Measurements from ENCODE around the gene LRMDA. TPM values are rescaled to one million over a fixed set of nuclear protein-coding genes. Genes with fewer than 3 reads are reported as not detected.

The LRMDA gene
- total RNA-seq, 2 experiments from 2014 or later, result not detected

DNA sequence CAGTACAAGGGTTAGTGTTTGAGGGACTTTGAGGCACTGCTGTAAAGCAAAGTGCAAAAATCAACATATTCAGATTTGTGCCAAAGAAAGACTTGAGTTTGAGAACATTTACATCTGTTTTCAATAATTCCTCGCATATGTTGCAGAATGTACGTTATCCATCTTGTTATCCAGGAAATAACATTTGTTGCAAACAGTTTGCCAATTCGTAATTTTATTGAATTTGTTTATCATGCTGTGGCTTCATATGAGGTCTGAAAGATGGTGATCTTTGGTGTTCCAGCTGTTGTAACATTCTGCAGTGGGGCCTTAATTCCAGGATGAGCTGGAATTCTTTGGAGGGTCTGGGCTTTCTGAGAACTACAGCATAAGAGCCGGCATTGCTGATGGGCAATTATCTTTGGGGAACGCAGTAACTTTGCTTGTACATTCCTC is 396.2 kb downstream of the LRMDA start:
- Histone ChIP-seq H3K27me3 (ENCODE audit: control insufficient read depth in 1 of 2, insufficient read depth in 2 of 2, low read length in 2 of 2) (no peaks in the 10 kb centered on the region), H3K4me3 (ENCODE audit: low read length) (no peak overlapping the region), H3K4me1 (ENCODE audit: insufficient read depth, low read length) (no peaks in the 10 kb centered on the region), H3K27ac (ENCODE audit: low read depth in 1 of 2, low read length in 2 of 2) (no peak overlapping the region), H3K36me3 (ENCODE audit: insufficient read depth, low read length) (no peaks in the 10 kb centered on the region), H3K9me3 (ENCODE audit: control insufficient read depth in 1 of 2, insufficient read depth in 1 of 2, low read length in 2 of 2) (peaks cover 0 to 9% of the 10 kb centered on the region in 2 experiments)
- Mint-ChIP-seq H3K4me3 (no peak overlapping the region), H3K9me3 (peaks cover 10% of the 10 kb centered on the region), H3K4me1 (ENCODE audit: low read depth) (no peaks in the 10 kb centered on the region), H3K36me3 (ENCODE audit: low read depth) (no peaks in the 10 kb centered on the region), H3K27ac (no peak overlapping the region), H3K27me3 (no peaks in the 10 kb centered on the region)
- no peak for DNase-seq
- intact Hi-C loops (cut with DNase I, micrococcal nuclease), result no loop called here
- ChIA-PET POLR2A (no interaction called here), CTCF (no interaction called here)
- no peak for TF ChIP-seq CTCF (IDR thresholded peaks at IDR 0.05)
- ATAC-seq (ENCODE audit: poor library complexity), result no peak

- H3K36me3 Mint-ChIP-seq (ENCODE audit: low read depth), result no peaks in the 10 kb centered on the region
- peaks cover 13% of the 10 kb centered on the region for H3K9me3 Mint-ChIP-seq
Measured at GRCh38 chr10:75828413-75828812, 397.0 kb downstream of the LRMDA start.

GRCh38 chr10:75836064-75836463 is 404.6 kb downstream of the LRMDA start:
- no peaks in the 10 kb centered on the region for H3K4me1 ChIP-seq (ENCODE audit: insufficient read depth, low read length)
- no peak for ATAC-seq (ENCODE audit: poor library complexity)
- no peak overlapping the region for H3K4me3 Mint-ChIP-seq
- intact Hi-C loops (cut with DNase I, micrococcal nuclease), result no loop called here
- no peak overlapping the region for H3K27ac ChIP-seq (ENCODE audit: low read depth in 1 of 2, low read length in 2 of 2)
- no peaks in the 10 kb centered on the region for H3K36me3 Mint-ChIP-seq (ENCODE audit: low read depth)
- H3K27me3 ChIP-seq (ENCODE audit: control insufficient read depth in 1 of 2, insufficient read depth in 2 of 2, low read length in 2 of 2), result no peaks in the 10 kb centered on the region
- H3K4me3 ChIP-seq (ENCODE audit: low read length), result no peak overlapping the region
- H3K9me3 ChIP-seq (ENCODE audit: control insufficient read depth in 1 of 2, insufficient read depth in 1 of 2, low read length in 2 of 2), result peaks cover 0 to 9% of the 10 kb centered on the region in 2 experiments
- no peak for TF ChIP-seq CTCF (IDR thresholded peaks at IDR 0.05)
- H3K27ac Mint-ChIP-seq, result no peak overlapping the region
- peaks cover 6% of the 10 kb centered on the region for H3K9me3 Mint-ChIP-seq
- H3K27me3 Mint-ChIP-seq, result peaks cover 6% of the 10 kb centered on the region
- CTCF ChIA-PET, result no interaction called here
- POLR2A ChIA-PET, result no interaction called here
- DNase-seq, result no peak
- H3K36me3 ChIP-seq (ENCODE audit: insufficient read depth, low read length), result no peaks in the 10 kb centered on the region
- H3K4me1 Mint-ChIP-seq (ENCODE audit: low read depth), result no peaks in the 10 kb centered on the region

More at GRCh38 chr10:75828413-75828812, 397.0 kb downstream of the LRMDA start:
- CTCF ChIA-PET, result no interaction called here
- no peak for TF ChIP-seq CTCF (IDR thresholded peaks at IDR 0.05)
- Histone ChIP-seq H3K4me3 (ENCODE audit: low read length) (no peak overlapping the region), H3K4me1 (ENCODE audit: insufficient read depth, low read length) (no peaks in the 10 kb centered on the region), H3K36me3 (ENCODE audit: insufficient read depth, low read length) (no peaks in the 10 kb centered on the region), H3K27me3 (ENCODE audit: control insufficient read depth in 1 of 2, insufficient read depth in 2 of 2, low read length in 2 of 2) (no peaks in the 10 kb centered on the region), H3K27ac (ENCODE audit: low read depth in 1 of 2, low read length in 2 of 2) (no peak overlapping the region), H3K9me3 (ENCODE audit: control insufficient read depth in 1 of 2, insufficient read depth in 1 of 2, low read length in 2 of 2) (peaks cover 0 to 9% of the 10 kb centered on the region in 2 experiments)
- Mint-ChIP-seq H3K27ac (no peak overlapping the region), H3K27me3 (peaks cover 5% of the 10 kb centered on the region), H3K4me3 (no peak overlapping the region), H3K4me1 (ENCODE audit: low read depth) (no peaks in the 10 kb centered on the region)
- DNase-seq (no peak), ATAC-seq (ENCODE audit: poor library complexity) (no peak)
- POLR2A ChIA-PET, result no interaction called here
- intact Hi-C loops (cut with DNase I, micrococcal nuclease), result no loop called here
